NCI-H526 treated with DMSO at 0.1 percent for 48 hours (cell line): Measurements from ENCODE around the gene ZSCAN4.
A peak's percentile ranks its signal among the peaks of the same experiment; 100 is the strongest.

Experiments used
- DNase-seq: peaks from one replicate; lab custom pipeline; 2025; lab: John Stamatoyannopoulos, UW

The ZSCAN4 gene, protein sequence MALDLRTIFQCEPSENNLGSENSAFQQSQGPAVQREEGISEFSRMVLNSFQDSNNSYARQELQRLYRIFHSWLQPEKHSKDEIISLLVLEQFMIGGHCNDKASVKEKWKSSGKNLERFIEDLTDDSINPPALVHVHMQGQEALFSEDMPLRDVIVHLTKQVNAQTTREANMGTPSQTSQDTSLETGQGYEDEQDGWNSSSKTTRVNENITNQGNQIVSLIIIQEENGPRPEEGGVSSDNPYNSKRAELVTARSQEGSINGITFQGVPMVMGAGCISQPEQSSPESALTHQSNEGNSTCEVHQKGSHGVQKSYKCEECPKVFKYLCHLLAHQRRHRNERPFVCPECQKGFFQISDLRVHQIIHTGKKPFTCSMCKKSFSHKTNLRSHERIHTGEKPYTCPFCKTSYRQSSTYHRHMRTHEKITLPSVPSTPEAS

GRCh38 chr19:57668635-57669034 is at the start of gene ZSCAN4:
ZSCAN4 (plus strand) TSS chr19:57668935; CDS start chr19:57676146, 7,211 bp downstream.
- DNase-seq, result no peak

DNA sequence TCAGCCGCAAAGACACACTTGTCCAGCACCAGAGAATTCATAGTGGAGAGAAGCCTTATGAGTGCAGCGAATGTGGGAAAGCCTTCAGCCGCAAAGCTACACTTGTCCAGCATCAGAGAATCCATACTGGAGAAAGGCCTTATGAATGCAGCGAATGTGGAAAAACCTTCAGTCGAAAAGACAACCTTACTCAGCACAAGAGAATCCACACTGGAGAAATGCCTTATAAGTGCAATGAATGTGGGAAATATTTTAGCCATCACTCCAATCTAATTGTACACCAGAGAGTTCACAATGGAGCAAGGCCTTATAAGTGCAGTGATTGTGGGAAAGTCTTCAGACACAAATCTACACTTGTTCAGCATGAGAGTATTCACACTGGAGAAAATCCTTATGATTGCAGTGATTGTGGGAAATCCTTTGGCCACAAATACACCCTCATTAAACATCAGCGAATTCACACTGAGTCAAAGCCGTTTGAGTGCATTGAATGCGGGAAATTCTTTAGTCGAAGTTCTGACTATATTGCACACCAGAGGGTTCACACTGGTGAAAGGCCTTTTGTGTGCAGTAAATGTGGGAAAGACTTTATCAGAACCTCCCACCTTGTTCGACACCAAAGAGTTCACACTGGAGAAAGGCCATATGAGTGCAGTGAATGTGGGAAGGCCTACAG is 47.9 kb upstream of the ZSCAN4 start:
- no peak for DNase-seq

DNA sequence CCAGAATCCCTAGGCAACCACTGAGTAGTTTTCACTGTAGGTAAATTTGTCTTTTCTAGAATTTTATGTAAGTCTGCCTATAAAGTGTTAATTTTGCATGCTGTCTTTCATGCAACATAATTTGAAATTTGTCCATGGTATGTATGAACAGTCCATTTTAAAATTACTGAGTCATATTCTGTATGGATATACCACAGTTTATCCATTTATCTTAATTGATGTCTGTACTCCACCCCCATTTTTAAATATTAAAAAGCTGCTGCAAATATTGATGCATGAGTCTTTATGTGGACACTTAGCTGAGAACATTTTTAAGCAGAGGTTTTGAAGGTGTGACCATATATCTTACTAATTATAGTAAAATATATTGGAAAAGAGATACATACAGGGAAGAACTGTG is 45.6 kb upstream of the ZSCAN4 start:
- DNase-seq, result no peak

DNA sequence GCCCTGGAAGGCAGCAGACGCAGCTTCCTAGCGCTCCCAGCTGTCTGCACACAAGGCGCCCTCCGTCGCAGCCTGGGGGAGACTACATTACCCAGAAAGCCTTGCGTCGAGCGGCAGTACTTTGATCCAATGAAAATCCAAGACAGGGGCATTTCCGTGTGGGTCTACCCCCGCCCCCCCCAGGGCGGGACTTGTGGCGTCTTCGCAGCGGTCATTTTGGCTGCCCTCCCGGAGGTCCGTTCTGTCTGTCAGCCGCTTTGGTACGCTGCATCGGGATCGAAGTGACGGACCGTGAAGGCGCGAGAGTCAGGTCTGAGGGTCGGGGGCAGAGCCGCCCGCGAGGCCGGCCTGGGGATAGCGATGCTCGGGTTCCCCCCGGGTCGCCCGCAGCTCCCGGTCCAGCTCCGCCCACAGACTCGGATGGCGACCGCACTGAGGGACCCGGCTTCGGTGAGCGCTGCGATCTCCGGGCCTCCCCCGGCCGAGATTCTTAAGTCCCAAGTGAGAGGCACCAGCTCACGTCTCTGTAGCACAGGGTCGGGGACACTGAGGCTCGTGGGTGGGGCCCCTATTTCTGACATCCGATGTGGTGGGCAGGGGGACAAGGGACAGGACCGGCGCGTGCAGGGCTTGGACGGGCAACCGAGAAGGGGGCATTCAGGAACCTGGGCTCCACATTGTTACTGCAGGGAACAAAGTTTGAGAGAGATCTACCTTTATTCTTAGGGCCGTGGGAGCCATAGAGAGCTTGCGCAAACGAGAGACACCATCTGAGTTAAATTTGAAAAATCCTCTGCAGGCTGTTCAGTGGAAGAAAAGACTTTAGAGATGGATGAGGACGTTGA is 35.5 kb upstream of the ZSCAN4 start, which contains the start of gene ZNF211:
Gene ZNF211 (plus strand): TSS at position 182 of the 845 bp plus-strand sequence. CDS start 179 bp downstream, at position 361.
- DNase-seq, result peak; percentile 89

DNA sequence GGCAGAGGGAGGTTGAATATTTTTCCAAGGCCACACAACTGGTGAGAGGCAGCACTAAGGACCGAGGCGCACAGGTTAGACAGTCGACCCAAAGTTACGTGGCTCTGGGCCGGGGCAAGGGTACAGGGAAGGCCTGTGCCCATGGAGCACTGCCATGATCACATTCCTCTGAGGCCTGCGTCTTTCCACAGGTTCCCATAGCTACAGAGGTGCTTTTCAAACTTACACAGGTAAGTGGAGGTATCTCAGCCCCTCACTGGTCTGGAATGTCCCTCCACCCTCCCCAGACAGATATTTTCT is 35.0 kb upstream of the ZSCAN4 start:
- no peak for DNase-seq

- no peak for DNase-seq
Observed at GRCh38 chr19:57637379-57637778, 31.4 kb upstream of the ZSCAN4 start.

DNA sequence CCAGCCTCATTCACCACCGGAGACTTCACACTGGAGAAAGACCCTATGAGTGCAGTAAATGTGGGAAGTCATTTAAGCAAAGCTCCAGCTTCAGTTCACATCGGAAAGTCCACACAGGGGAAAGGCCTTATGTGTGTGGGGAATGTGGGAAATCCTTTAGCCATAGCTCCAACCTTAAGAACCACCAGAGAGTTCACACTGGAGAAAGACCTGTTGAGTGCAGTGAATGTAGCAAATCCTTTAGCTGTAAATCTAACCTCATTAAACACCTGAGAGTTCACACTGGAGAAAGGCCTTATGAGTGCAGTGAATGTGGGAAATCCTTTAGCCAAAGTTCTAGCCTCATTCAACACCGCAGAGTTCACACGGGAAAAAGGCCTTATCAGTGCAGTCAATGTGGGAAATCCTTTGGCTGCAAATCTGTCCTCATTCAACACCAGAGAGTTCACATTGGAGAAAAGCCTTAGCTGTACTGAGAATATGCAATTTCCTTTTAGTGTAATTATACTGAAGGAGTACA is 27.0 kb upstream of the ZSCAN4 start:
- DNase-seq, result no peak

DNA sequence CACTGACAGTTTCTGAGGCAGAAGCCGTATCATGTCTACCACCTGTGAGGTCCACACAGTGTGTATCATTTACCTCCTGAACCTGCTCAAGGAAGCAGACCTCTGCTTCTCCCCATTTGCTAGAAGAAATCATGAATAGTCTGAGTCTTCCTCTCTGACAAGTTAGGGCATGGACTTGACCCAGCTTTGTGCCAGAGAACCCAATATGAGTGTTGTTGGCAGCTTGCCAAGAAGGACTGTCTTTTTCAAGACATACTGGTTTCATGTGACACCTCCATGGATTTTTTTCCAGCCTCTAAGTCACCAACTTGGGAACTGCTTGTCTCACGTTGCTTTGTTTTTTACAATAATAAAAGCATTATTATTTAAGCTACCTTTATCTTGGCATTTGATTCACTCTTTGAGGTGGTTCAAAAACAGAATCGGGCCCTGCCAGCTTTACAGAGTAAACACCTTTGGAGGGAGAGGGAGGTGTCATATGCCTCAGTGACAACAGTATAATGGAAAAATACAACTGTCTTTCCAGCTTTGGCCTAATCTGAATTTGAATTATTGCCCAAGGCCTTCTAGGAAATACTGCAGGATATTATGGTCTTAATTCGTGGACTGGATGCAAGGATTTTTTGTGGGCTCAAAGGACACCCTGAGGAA is 26.2 kb upstream of the ZSCAN4 start:
- DNase-seq, result no peak

DNA sequence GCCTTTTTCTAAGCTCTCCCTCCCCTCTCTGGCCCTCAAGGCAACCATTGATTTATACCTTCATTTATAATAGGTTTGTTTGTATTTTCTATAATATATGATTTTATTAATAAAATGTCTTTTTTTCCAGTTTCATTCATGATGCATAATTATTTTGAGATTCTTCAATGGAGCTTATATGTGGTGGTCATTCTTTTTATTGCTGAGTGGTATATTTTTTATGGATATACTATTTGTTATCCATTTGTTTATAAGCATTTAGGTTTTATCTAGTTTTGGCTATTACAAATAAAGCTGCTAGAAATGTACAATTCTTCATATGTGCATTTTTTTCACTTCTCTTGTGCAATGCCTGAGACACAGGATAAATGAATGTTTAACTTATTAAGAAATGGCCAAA is 25.0 kb upstream of the ZSCAN4 start:
- no peak for DNase-seq

DNA sequence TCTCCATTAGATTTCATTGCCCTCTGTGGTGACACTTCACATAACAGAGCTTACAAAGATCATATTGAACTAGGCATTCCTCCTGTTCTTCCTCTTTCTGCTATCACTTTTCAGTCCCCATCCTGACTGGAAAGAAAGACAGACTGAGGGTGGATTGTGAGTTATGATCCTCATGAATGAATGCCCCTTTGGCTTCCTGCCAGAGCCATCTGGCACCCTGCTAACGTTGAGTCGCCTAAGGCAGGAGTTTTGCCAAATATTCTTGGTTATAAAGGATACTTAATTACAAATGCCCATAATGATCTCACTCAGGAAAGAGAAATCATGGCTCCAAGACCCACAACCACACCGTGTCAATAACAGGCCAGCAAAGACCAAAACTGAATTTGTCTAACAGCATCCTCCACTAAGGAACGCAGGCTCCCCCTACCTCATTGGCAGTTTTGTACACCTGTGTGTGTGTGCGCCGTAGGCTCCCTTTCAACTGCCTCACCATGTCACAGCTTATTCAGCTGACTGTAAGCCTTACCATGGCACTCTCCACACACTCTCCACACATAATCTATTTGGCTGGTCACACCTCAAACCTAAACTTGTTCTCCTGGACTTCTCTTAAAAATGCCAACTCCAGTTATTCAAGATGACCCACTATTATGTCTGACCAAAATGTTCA is 20.3 kb upstream of the ZSCAN4 start:
- DNase-seq, result no peak

DNA sequence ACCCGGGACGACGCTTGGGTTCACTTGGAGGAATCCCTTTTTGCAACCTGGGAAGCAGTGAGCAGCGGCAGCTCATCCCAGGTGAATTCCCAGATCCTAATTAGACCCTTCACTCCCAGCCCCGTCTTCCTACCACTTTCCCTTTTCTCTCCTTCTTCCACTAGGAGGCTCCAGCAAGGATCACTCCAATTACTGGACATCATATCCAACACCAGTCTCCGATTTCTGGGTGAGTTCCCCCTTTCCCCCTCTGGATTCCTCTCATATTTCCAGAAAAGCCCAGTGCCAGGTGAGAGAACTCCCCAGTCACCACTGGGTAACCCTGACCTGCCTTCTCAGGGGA is 17.1 kb upstream of the ZSCAN4 start:
- DNase-seq, result no peak

- no peak for DNase-seq
Observed at GRCh38 chr19:57653689-57654088, 15.0 kb upstream of the ZSCAN4 start.

GRCh38 chr19:57655443-57655842 is 13.3 kb upstream of the ZSCAN4 start:
- DNase-seq, result no peak

DNA sequence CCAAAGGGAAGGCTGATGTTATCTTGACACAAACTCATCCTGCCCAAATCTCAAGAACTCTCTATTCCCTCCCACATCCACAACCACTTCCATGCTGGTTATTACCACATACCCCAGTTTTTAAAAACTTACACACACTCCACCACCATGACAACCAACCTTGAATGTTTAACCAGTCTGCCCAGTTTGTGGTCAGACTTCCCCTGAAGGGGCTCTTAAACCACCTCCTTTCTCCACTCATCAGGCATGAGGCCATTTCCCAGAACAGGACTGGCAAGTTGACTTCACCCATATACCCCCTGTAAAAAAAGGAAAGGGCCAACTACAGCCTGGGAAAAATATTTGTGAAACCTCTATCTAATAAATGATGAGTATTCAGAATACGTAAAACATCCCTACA is 12.4 kb upstream of the ZSCAN4 start:
- DNase-seq, result no peak

DNA sequence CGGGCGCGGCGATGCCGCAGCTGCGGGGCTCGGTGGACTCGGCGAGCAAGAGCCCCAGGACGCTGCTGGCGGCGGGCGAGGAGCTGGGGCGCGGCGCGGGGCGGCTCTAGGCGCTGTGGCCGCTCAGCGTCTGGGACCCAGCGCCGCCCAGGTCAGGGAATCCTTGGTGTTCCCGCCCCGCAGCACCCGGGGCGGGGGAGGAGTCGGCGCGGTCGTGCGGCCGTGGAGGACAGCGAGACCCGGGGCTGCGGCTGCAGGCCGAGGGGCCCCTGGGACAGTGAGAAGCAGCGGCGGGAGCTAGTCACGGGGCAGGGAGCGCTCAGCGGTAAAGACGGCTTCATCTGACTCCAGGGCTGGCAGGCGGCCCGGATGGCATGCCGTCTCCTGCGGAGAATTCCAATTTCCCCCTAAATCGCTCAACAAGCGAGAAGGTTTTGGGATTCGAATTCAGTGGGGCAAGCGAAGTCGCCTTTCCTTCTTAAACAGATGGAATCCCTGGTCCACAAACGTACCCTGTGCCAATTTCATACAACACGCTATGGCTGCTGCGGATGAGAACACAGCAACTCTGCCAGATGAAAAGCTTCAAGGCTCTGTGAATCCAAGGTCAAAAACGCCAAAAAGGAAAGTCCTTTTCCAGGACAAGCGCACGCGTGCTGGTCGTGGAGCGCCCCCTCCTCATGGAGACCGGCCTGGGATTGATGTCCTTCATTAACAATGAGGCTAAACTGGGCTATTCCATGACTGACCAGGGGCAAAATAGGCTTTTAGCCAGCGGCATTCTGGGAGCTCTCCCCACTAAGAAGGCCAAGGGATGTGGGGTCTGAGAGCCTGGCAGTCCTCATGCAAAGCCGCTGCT is 4.2 kb upstream of the ZSCAN4 start:
- peak; percentile 17 for DNase-seq

GRCh38 chr19:57665261-57665806 is 3.4 kb upstream of the ZSCAN4 start:
- DNase-seq, result no peak

DNA sequence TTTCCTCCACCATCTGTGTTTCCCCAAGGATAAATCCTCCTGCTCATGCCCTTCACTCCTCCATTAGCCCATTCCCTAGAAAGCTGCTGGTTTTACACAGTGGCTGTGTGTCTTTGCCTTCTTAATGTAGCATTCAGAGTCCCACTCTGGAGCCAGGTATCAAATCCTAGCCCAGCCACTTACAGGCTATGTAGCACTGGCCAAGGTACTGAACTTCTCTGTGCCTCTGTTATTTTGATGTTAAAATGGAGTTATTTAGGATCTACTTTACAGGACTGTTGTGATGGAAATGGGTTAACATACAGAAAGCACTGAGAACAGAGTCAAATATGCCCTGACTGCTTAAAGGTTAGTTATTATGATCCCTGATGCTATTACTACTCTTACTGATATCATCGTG is 1.5 kb upstream of the ZSCAN4 start:
- no peak for DNase-seq

- DNase-seq, result no peak
Observed at GRCh38 chr19:57671124-57671895, 2.6 kb downstream of the ZSCAN4 start.

DNA sequence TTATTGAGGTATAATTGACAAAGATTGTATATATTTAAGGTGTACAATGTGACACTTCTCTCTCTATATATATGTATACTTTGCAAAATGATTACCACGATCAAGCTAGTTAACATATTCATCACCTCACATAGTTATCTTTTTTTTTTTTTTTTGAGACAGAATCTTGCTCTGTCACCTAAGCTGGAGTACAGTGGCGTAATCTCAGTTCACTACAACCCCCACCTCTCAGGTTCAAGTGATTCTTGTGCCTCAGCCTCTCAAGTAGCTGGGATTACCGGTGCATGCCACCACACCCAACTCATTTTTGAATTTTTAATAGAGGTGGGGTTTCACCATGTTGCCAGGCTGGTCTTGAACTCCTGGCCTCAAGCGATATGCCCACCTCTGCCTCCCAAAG is 3.7 kb downstream of the ZSCAN4 start:
- DNase-seq, result no peak
